ENCODE measurements around the gene SNTB2. TPM values are rescaled to one million over a fixed set of nuclear protein-coding genes. Genes with fewer than 3 reads are reported as not detected.
A peak's percentile ranks its signal among the peaks of the same experiment; 100 is the strongest.

SNTB2 gene
- total and polyA plus RNA-seq, 2 of the 13 experiments (the other 11 are each of a cell fraction or from before 2014, with no cell fraction given) = 11.5 to 19.2 TPM

DNA sequence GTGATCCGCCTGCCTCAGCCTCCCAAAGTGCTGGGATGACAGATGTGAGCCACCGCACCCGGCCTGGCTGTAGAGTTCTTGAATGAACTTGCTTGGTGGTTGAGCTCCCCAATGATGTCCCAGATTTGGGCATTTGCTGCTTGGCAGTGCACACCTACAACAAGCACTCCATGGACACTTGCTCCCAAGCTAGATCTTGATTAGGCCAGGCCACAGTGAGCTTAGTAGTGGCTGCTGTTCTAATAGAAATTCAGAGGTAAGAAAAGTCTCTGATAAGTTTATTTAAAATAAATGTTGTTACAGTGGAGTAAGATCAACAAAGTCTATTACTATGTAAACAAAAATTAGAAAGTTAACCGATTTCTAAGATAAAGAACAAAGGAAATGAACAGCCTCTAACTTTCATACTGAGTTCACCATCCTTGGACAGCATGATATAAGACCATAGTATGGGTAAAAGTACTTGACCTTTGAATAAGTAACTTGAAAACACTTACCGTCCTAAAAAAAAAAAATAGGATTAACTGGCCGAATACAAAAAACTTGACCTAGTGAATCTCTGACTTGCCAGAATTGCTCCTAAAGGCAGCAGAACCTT, 163.7 kb downstream of the SNTB2 start (continued):
- TF ChIP-seq, protein P1, sequence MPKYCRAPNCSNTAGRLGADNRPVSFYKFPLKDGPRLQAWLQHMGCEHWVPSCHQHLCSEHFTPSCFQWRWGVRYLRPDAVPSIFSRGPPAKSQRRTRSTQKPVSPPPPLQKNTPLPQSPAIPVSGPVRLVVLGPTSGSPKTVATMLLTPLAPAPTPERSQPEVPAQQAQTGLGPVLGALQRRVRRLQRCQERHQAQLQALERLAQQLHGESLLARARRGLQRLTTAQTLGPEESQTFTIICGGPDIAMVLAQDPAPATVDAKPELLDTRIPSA (CRISPR knock-in tag; IDR thresholded peaks at IDR 0.05; ENCODE audit: borderline replicate concordance) = no peak
- TF ChIP-seq, protein P2, sequence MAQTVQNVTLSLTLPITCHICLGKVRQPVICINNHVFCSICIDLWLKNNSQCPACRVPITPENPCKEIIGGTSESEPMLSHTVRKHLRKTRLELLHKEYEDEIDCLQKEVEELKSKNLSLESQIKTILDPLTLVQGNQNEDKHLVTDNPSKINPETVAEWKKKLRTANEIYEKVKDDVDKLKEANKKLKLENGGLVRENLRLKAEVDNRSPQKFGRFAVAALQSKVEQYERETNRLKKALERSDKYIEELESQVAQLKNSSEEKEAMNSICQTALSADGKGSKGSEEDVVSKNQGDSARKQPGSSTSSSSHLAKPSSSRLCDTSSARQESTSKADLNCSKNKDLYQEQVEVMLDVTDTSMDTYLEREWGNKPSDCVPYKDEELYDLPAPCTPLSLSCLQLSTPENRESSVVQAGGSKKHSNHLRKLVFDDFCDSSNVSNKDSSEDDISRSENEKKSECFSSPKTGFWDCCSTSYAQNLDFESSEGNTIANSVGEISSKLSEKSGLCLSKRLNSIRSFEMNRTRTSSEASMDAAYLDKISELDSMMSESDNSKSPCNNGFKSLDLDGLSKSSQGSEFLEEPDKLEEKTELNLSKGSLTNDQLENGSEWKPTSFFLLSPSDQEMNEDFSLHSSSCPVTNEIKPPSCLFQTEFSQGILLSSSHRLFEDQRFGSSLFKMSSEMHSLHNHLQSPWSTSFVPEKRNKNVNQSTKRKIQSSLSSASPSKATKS (CRISPR knock-in tag; IDR thresholded peaks at IDR 0.05) = no peak
- TF ChIP-seq SALL1 (CRISPR knock-in tag; IDR thresholded peaks at IDR 0.05) = 0 out of 2 replicates have a peak, but pooled peaks have one; percentile 31
- TF ChIP-seq CHD2 (IDR thresholded peaks at IDR 0.05; ENCODE audit: low read depth, low read length) = no peak
- TF ChIP-seq RBFOX2 (IDR thresholded peaks at IDR 0.05; ENCODE audit: low read depth, low read length) = no peak
- TF ChIP-seq, protein P3, sequence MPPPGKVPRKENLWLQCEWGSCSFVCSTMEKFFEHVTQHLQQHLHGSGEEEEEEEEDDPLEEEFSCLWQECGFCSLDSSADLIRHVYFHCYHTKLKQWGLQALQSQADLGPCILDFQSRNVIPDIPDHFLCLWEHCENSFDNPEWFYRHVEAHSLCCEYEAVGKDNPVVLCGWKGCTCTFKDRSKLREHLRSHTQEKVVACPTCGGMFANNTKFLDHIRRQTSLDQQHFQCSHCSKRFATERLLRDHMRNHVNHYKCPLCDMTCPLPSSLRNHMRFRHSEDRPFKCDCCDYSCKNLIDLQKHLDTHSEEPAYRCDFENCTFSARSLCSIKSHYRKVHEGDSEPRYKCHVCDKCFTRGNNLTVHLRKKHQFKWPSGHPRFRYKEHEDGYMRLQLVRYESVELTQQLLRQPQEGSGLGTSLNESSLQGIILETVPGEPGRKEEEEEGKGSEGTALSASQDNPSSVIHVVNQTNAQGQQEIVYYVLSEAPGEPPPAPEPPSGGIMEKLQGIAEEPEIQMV (CRISPR knock-in tag; IDR thresholded peaks at IDR 0.05; ENCODE audit: low read depth) = no peak
- TF ChIP-seq ZSCAN31 (CRISPR knock-in tag; IDR thresholded peaks at IDR 0.05; ENCODE audit: low read depth) = no peak
- TF ChIP-seq GATAD2A (CRISPR knock-in tag; IDR thresholded peaks at IDR 0.05) = no peak
- no peak for TF ChIP-seq ZEB1 (IDR thresholded peaks at IDR 0.05; ENCODE audit: insufficient replicate concordance, low read depth)
- TF ChIP-seq, protein P4, sequence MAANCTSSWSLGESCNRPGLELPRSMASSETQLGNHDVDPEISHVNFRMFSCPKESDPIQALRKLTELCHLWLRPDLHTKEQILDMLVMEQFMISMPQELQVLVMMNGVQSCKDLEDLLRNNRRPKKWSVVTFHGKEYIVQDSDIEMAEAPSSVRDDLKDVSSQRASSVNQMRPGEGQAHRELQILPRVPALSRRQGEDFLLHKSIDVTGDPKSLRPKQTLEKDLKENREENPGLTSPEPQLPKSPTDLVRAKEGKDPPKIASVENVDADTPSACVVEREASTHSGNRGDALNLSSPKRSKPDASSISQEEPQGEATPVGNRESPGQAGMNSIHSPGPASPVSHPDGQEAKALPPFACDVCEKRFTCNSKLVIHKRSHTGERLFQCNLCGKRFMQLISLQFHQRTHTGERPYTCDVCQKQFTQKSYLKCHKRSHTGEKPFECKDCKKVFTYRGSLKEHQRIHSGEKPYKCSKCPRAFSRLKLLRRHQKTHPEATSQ (CRISPR knock-in tag; IDR thresholded peaks at IDR 0.05; ENCODE audit: borderline replicate concordance) = no peak
- no peak for TF ChIP-seq MATR3 (CRISPR knock-in tag; IDR thresholded peaks at IDR 0.05)
- TF ChIP-seq ZNF557 (CRISPR knock-in tag; IDR thresholded peaks at IDR 0.05) = no peak
- TF ChIP-seq, protein P5, sequence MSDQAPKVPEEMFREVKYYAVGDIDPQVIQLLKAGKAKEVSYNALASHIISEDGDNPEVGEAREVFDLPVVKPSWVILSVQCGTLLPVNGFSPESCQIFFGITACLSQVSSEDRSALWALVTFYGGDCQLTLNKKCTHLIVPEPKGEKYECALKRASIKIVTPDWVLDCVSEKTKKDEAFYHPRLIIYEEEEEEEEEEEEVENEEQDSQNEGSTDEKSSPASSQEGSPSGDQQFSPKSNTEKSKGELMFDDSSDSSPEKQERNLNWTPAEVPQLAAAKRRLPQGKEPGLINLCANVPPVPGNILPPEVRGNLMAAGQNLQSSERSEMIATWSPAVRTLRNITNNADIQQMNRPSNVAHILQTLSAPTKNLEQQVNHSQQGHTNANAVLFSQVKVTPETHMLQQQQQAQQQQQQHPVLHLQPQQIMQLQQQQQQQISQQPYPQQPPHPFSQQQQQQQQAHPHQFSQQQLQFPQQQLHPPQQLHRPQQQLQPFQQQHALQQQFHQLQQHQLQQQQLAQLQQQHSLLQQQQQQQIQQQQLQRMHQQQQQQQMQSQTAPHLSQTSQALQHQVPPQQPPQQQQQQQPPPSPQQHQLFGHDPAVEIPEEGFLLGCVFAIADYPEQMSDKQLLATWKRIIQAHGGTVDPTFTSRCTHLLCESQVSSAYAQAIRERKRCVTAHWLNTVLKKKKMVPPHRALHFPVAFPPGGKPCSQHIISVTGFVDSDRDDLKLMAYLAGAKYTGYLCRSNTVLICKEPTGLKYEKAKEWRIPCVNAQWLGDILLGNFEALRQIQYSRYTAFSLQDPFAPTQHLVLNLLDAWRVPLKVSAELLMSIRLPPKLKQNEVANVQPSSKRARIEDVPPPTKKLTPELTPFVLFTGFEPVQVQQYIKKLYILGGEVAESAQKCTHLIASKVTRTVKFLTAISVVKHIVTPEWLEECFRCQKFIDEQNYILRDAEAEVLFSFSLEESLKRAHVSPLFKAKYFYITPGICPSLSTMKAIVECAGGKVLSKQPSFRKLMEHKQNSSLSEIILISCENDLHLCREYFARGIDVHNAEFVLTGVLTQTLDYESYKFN (CRISPR knock-in tag; conservative IDR thresholded peaks at IDR 0.05) = peak; percentile 35; the same call in 1 of the 2 replicates
- 0 out of 2 replicates have a peak, but pooled peaks have one; percentile 23 for TF ChIP-seq FOXA1 (IDR thresholded peaks at IDR 0.05)
- no peak for TF ChIP-seq FOXA1 (CRISPR knock-in tag; IDR thresholded peaks at IDR 0.05)
- TF ChIP-seq SMAD9 (CRISPR knock-in tag; IDR thresholded peaks at IDR 0.05) = no peak
- TF ChIP-seq ZBTB8A (CRISPR knock-in tag; IDR thresholded peaks at IDR 0.05; ENCODE audit: borderline replicate concordance, low read depth) = no peak
- TF ChIP-seq, protein P6, sequence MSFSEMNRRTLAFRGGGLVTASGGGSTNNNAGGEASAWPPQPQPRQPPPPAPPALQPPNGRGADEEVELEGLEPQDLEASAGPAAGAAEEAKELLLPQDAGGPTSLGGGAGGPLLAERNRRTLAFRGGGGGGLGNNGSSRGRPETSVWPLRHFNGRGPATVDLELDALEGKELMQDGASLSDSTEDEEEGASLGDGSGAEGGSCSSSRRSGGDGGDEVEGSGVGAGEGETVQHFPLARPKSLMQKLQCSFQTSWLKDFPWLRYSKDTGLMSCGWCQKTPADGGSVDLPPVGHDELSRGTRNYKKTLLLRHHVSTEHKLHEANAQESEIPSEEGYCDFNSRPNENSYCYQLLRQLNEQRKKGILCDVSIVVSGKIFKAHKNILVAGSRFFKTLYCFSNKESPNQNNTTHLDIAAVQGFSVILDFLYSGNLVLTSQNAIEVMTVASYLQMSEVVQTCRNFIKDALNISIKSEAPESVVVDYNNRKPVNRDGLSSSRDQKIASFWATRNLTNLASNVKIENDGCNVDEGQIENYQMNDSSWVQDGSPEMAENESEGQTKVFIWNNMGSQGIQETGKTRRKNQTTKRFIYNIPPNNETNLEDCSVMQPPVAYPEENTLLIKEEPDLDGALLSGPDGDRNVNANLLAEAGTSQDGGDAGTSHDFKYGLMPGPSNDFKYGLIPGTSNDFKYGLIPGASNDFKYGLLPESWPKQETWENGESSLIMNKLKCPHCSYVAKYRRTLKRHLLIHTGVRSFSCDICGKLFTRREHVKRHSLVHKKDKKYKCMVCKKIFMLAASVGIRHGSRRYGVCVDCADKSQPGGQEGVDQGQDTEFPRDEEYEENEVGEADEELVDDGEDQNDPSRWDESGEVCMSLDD (CRISPR knock-in tag; IDR thresholded peaks at IDR 0.05; ENCODE audit: borderline replicate concordance) = no peak
